Activated T-cell treated with anti-CD3 and anti-CD28 coated beads, Interleukin-2, amount 50 U/mL, for 24 hours (primary cell): Measurements from ENCODE around the gene GPX5.

Experiments
- DNase-seq: peaks from one replicate; pipeline ENCODE4 v3.0.0-alpha.2; 2020
- H3K27ac Mint-ChIP-seq: 2 replicates; pipeline ENCODE4 v1.8.0; 2020; ENCODE audit warnings: mild to moderate bottlenecking, mixed read lengths
- H3K27me3 Mint-ChIP-seq: 2 replicates; pipeline ENCODE4 v1.8.0; 2020; ENCODE audit warnings: mixed read lengths
- H3K36me3 Mint-ChIP-seq: 2 replicates; pipeline ENCODE4 v1.8.0; 2020; ENCODE audit warnings: low read depth, mixed read lengths
- H3K4me1 Mint-ChIP-seq: 2 replicates; pipeline ENCODE4 v1.8.0; 2020; ENCODE audit warnings: low read depth, mixed read lengths
- H3K4me3 Mint-ChIP-seq: 2 replicates; pipeline ENCODE4 v1.8.0; 2020; ENCODE audit warnings: mild to moderate bottlenecking, moderate library complexity, mixed read lengths
- H3K9me3 Mint-ChIP-seq: 2 replicates; pipeline ENCODE4 v1.8.0; 2020; ENCODE audit warnings: mixed read lengths

The GPX5 gene

GRCh38 chr6:28563430-28564095 is 37.9 kb downstream of the GPX5 start:
- Mint-ChIP-seq H3K4me3 (no peak overlapping the region), H3K9me3 (no peaks in the 10 kb centered on the region)
- no peak for DNase-seq

GRCh38 chr6:28565823-28566526 is 40.3 kb downstream of the GPX5 start:
- H3K27ac Mint-ChIP-seq = no peak overlapping the region
- H3K9me3 Mint-ChIP-seq = no peaks in the 10 kb centered on the region
- H3K27me3 Mint-ChIP-seq = peaks cover 67% of the 10 kb centered on the region
- no peak for DNase-seq
- H3K4me3 Mint-ChIP-seq = no peak overlapping the region
- no peaks in the 10 kb centered on the region for H3K36me3 Mint-ChIP-seq
- no peaks in the 10 kb centered on the region for H3K4me1 Mint-ChIP-seq

More at GRCh38 chr6:28563430-28564095, 37.9 kb downstream of the GPX5 start:
- Mint-ChIP-seq H3K27ac (no peak overlapping the region), H3K4me1 (no peaks in the 10 kb centered on the region), H3K27me3 (peaks cover 61% of the 10 kb centered on the region), H3K36me3 (no peaks in the 10 kb centered on the region)

- no peaks in the 10 kb centered on the region for H3K9me3 Mint-ChIP-seq
- no peaks in the 10 kb centered on the region for H3K4me1 Mint-ChIP-seq
- H3K27ac Mint-ChIP-seq = no peak overlapping the region
- H3K4me3 Mint-ChIP-seq = no peak overlapping the region
- no peak for DNase-seq
- no peaks in the 10 kb centered on the region for H3K36me3 Mint-ChIP-seq
- peaks cover 66% of the 10 kb centered on the region for H3K27me3 Mint-ChIP-seq
These were observed 41.0 kb downstream of the GPX5 start for GRCh38 chr6:28566527-28567252.

GRCh38 chr6:28567506-28567905 is 41.8 kb downstream of the GPX5 start:
- no peaks in the 10 kb centered on the region for H3K4me1 Mint-ChIP-seq
- no peak overlapping the region for H3K4me3 Mint-ChIP-seq
- H3K9me3 Mint-ChIP-seq = no peaks in the 10 kb centered on the region
- DNase-seq = no peak
- H3K27ac Mint-ChIP-seq = no peak overlapping the region
- no peaks in the 10 kb centered on the region for H3K36me3 Mint-ChIP-seq
- peaks cover 70% of the 10 kb centered on the region for H3K27me3 Mint-ChIP-seq

GRCh38 chr6:28568515-28569108 is 42.9 kb downstream of the GPX5 start:
- Mint-ChIP-seq H3K27ac (no peak overlapping the region), H3K4me3 (no peak overlapping the region), H3K4me1 (no peaks in the 10 kb centered on the region), H3K9me3 (no peaks in the 10 kb centered on the region), H3K27me3 (peaks cover 71% of the 10 kb centered on the region), H3K36me3 (no peaks in the 10 kb centered on the region)
- DNase-seq = no peak

GRCh38 chr6:28569748-28570147 is 44.1 kb downstream of the GPX5 start:
- H3K4me3 Mint-ChIP-seq = no peak overlapping the region
- H3K9me3 Mint-ChIP-seq = no peaks in the 10 kb centered on the region
- H3K4me1 Mint-ChIP-seq = no peaks in the 10 kb centered on the region
- no peaks in the 10 kb centered on the region for H3K36me3 Mint-ChIP-seq
- no peak for DNase-seq
- H3K27me3 Mint-ChIP-seq = peaks cover 73% of the 10 kb centered on the region
- H3K27ac Mint-ChIP-seq = no peak overlapping the region

- no peak for DNase-seq
- Mint-ChIP-seq H3K4me3 (no peak overlapping the region), H3K27ac (no peak overlapping the region), H3K36me3 (no peaks in the 10 kb centered on the region), H3K9me3 (no peaks in the 10 kb centered on the region), H3K4me1 (no peaks in the 10 kb centered on the region), H3K27me3 (peaks cover 41% of the 10 kb centered on the region)
These were observed 54.8 kb downstream of the GPX5 start for GRCh38 chr6:28580475-28580874.

- H3K9me3 Mint-ChIP-seq = no peaks in the 10 kb centered on the region
- H3K27me3 Mint-ChIP-seq = peaks cover 54% of the 10 kb centered on the region
- peaks cover 6% of the 10 kb centered on the region for H3K36me3 Mint-ChIP-seq
These were observed 57.8 kb downstream of the GPX5 start for GRCh38 chr6:28583463-28583862.

More at GRCh38 chr6:28583463-28583862, 57.8 kb downstream of the GPX5 start:
- DNase-seq = no peak
- Mint-ChIP-seq H3K4me1 (peaks cover 22% of the 10 kb centered on the region), H3K4me3 (no peak overlapping the region), H3K27ac (no peak overlapping the region)
